Measurements from ENCODE around the gene CLCN6.

Gene CLCN6

GRCh38 chr1:11855430-11855829 lies 49.4 kb downstream of the CLCN6 start:
- no peak for DNase-seq

- no peak for DNase-seq
Measured at GRCh38 chr1:11856698-11857097, 50.7 kb downstream of the CLCN6 start.

- DNase-seq = no peak
Measured at GRCh38 chr1:11857164-11857851, 51.3 kb downstream of the CLCN6 start.

- DNase-seq = no peak
Measured at GRCh38 chr1:11858158-11858557, 52.2 kb downstream of the CLCN6 start.

GRCh38 chr1:11858613-11858967 lies 52.6 kb downstream of the CLCN6 start, which contains the start of gene NPPB:
TSS of gene NPPB (minus strand) at chr1:11858945. CDS start at chr1:11858833, 112 bp downstream.
- no peak for DNase-seq

- peak; percentile 13 to 64 (median 43) for DNase-seq
Measured at GRCh38 chr1:11858968-11859871, 53.2 kb downstream of the CLCN6 start.

- DNase-seq = no peak
Measured at GRCh38 chr1:11860083-11860482, 54.1 kb downstream of the CLCN6 start.

- DNase-seq = no peak
Measured at GRCh38 chr1:11860587-11860986, 54.6 kb downstream of the CLCN6 start.

- no peak for DNase-seq
Measured at GRCh38 chr1:11862890-11863289, 56.9 kb downstream of the CLCN6 start.

- no peak for DNase-seq
Measured at GRCh38 chr1:11868331-11868980, 62.5 kb downstream of the CLCN6 start.

- DNase-seq = no peak
Measured at GRCh38 chr1:11869104-11869503, 63.1 kb downstream of the CLCN6 start.

GRCh38 chr1:11869650-11870207 lies 63.7 kb downstream of the CLCN6 start:
- no peak for DNase-seq

GRCh38 chr1:11872545-11872944 lies 66.6 kb downstream of the CLCN6 start:
- no peak for DNase-seq

GRCh38 chr1:11873395-11874257 lies 67.6 kb downstream of the CLCN6 start:
- DNase-seq = no peak

- no peak for DNase-seq
Measured at GRCh38 chr1:11874258-11874562, 68.2 kb downstream of the CLCN6 start.

- DNase-seq = no peak
Measured at GRCh38 chr1:11874624-11875023, 68.6 kb downstream of the CLCN6 start.

GRCh38 chr1:11875094-11875493 lies 69.1 kb downstream of the CLCN6 start:
- no peak for DNase-seq

- no peak for DNase-seq
Measured at GRCh38 chr1:11877074-11877473, 71.1 kb downstream of the CLCN6 start.

- no peak for DNase-seq
Measured at GRCh38 chr1:11878081-11878890, 72.3 kb downstream of the CLCN6 start.

- no peak for DNase-seq
Measured at GRCh38 chr1:11878891-11879190, 72.8 kb downstream of the CLCN6 start.

- no peak for DNase-seq
Measured at GRCh38 chr1:11879311-11880180, 73.6 kb downstream of the CLCN6 start.
